ENCODE measurements around the gene PCDH9.

Gene PCDH9

GRCh38 chr13:66367356-66367755 is 862.8 kb downstream of the PCDH9 start:
- no peaks in the 10 kb centered on the region for H3K36me3 ChIP-seq (replicated peaks)
- H3K27ac ChIP-seq, result no peak overlapping the region
- H3K4me3 ChIP-seq (ENCODE audit: low read depth, low read length), result no peak overlapping the region
- in situ Hi-C loops (cut with HindIII; ENCODE audit: low pct_ligation_motif_present, low sequenced_read_pairs), result no loop called here
- TF ChIP-seq CTCF (IDR thresholded peaks at IDR 0.05; ENCODE audit: low read depth, low read length, missing control alignments), result no peak
- peak; percentile 63 for DNase-seq
- H3K27me3 ChIP-seq (replicated peaks), result no peaks in the 10 kb centered on the region

GRCh38 chr13:66365101-66365500 is 865.0 kb downstream of the PCDH9 start:
- in situ Hi-C loops (cut with HindIII; ENCODE audit: low pct_ligation_motif_present, low sequenced_read_pairs), result no loop called here
- Histone ChIP-seq H3K36me3 (replicated peaks) (no peaks in the 10 kb centered on the region), H3K27ac (no peak overlapping the region), H3K27me3 (replicated peaks) (no peaks in the 10 kb centered on the region), H3K4me3 (ENCODE audit: low read depth, low read length) (no peak overlapping the region)
- no peak for DNase-seq
- no peak for TF ChIP-seq CTCF (IDR thresholded peaks at IDR 0.05; ENCODE audit: low read depth, low read length, missing control alignments)

DNA sequence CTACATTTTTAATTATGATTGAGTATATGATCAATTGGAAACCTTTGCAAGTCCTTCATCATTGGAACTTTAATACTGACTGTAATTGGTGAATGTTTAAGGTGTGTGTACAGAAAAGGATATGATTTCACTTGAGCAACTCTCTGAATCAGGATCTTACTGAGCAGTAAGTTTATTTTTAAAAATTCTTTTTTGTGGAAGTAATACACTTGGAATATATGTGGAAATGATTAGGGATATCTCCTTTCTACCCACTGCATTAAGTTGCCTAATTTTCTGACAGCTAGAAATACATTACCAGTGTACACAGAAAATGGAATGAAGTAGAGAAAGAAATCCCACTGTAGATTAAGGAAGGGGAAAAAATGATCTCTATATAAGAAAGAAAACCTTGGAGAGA is 865.8 kb downstream of the PCDH9 start:
- Histone ChIP-seq H3K4me3 (ENCODE audit: low read depth, low read length) (no peak overlapping the region), H3K27me3 (replicated peaks) (no peaks in the 10 kb centered on the region), H3K27ac (no peak overlapping the region), H3K36me3 (replicated peaks) (no peaks in the 10 kb centered on the region)
- TF ChIP-seq CTCF (IDR thresholded peaks at IDR 0.05; ENCODE audit: low read depth, low read length, missing control alignments), result no peak
- in situ Hi-C loops (cut with HindIII; ENCODE audit: low pct_ligation_motif_present, low sequenced_read_pairs), result no loop called here
- no peak for DNase-seq

- no peak for DNase-seq
- Histone ChIP-seq H3K27ac (no peak overlapping the region), H3K36me3 (replicated peaks) (no peaks in the 10 kb centered on the region), H3K27me3 (replicated peaks) (no peaks in the 10 kb centered on the region), H3K4me3 (ENCODE audit: low read depth, low read length) (no peak overlapping the region)
- TF ChIP-seq CTCF (IDR thresholded peaks at IDR 0.05; ENCODE audit: low read depth, low read length, missing control alignments), result no peak
- in situ Hi-C loops (cut with HindIII; ENCODE audit: low pct_ligation_motif_present, low sequenced_read_pairs), result no loop called here
Measured at GRCh38 chr13:66362485-66362884, 867.7 kb downstream of the PCDH9 start.

DNA sequence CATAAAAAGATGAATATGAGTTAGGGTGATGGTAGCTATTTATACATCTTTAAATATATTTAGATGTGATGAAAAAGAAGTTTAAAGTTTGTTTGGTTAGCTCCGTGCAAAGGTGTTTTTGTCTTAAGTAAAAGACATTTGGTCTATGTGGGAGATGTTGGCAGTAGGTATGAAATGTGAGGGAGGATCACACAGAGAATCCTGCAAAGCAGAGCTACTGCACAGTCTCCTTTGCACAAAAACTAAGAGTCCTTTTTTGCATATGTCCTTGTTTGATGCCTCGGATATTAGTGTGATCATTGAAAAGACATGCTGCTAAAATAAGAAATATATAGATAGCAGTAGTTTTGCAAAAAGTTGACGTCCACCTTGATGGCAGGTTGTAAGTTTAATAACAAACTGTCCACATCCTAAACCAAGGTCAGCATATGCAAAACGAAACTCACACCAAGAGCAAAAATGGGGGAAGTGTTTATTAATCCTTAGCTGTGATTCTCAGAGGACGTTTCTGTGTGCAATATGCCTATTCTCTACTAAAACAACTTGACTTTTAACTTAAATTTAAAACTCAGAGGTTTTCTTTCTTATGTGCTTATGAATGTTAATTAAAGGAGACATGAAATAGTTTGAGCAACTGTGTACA is 870.1 kb downstream of the PCDH9 start:
- no peaks in the 10 kb centered on the region for H3K36me3 ChIP-seq (replicated peaks)
- no peak for TF ChIP-seq CTCF (IDR thresholded peaks at IDR 0.05; ENCODE audit: low read depth, low read length, missing control alignments)
- DNase-seq, result no peak
- in situ Hi-C loops (cut with HindIII; ENCODE audit: low pct_ligation_motif_present, low sequenced_read_pairs), result no loop called here
- no peak overlapping the region for H3K27ac ChIP-seq
- H3K27me3 ChIP-seq (replicated peaks), result no peaks in the 10 kb centered on the region
- H3K4me3 ChIP-seq (ENCODE audit: low read depth, low read length), result no peak overlapping the region

DNA sequence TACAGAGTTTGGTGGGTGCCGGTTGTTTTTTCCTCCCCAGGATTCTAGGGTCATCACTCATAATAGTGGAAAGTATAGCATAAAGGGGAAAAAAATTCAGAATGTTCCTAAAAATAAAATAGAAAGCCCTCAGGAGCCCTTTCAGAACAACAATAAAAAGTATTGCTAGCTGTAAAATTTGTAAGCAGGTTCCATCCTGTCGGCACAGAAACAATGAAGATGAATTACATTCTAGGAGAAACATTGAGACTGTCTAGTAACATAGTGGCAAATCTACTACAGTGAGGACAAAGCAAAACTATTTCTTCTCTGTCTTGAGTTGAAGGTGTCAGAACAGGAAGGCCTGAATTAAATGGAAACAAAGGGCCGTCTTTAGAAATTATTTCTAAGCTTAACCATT is 870.7 kb downstream of the PCDH9 start:
- H3K27ac ChIP-seq, result no peak overlapping the region
- no peaks in the 10 kb centered on the region for H3K36me3 ChIP-seq (replicated peaks)
- DNase-seq, result no peak
- H3K4me3 ChIP-seq (ENCODE audit: low read depth, low read length), result no peak overlapping the region
- in situ Hi-C loops (cut with HindIII; ENCODE audit: low pct_ligation_motif_present, low sequenced_read_pairs), result no loop called here
- TF ChIP-seq CTCF (IDR thresholded peaks at IDR 0.05; ENCODE audit: low read depth, low read length, missing control alignments), result no peak
- H3K27me3 ChIP-seq (replicated peaks), result no peaks in the 10 kb centered on the region

All from brain microvascular endothelial cell (primary cell).